Body of pancreas (tissue), 4 donors: ENCODE measurements around the gene KIF26A.

Experiments used
- POLR2A ChIP-seq, 3 donors: fragments of 450-650 bp; IDR thresholded peaks; one replicate each; pipeline ENCODE4 v1.6.1; 2016; ENCODE audit warnings: antibody characterized with exemption in 3 of 3, mild to moderate bottlenecking in 2 of 3
- TF ChIP-seq, protein P1 (sequence below), 7 experiments: fragments of 450-650 bp in 4 of 7; fragments of 200-600 bp in 3 of 7; sonication (generic) in 3 of 7; IDR thresholded peaks; one replicate each; pipeline ENCODE4 v1.5.1; 2016 to 2019; ENCODE audit warnings: antibody characterized with exemption in 7 of 7

DNA sequence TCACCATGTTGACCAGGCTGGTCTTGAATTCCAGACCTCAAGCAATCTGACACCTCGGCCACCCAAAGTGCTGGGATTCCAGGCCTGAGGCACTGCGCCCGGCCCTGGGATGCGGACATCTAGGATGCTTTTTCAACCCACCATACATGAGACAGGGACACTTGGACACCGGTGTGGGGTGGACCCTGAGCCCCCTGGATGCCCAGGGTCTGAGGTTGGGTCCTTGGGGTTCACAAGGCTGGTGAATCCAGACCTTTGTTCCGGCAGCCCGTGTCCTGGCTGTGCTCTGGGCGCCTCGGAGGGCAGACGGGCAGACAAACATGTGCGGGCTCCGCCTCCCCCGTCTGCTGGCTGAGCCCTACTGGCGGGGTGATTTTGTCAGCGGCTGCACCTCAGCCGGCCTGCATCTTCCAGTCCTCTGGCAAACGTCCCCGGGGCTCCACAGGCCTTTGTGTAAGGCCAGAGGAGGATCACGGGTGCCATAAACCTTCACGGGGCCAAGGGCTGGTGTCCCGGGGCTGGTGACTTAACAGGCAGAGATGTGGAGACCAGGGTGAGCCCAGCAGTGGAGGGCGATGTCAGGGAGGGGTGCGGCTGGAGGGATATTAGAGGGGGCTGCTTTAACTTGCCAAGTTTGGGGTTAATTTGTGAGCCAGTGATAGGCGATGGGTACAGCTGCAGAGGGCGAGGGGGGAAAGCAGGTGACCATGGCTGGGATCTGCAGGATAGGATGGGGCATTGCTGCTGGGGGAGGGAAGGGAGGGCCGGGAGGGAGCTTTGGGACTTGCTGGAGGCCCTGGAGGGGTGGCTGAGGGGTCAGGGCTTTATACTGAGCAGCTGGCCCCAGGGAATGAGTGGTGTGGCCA, 47.1 kb upstream of the KIF26A start:
- TF ChIP-seq, protein P1, sequence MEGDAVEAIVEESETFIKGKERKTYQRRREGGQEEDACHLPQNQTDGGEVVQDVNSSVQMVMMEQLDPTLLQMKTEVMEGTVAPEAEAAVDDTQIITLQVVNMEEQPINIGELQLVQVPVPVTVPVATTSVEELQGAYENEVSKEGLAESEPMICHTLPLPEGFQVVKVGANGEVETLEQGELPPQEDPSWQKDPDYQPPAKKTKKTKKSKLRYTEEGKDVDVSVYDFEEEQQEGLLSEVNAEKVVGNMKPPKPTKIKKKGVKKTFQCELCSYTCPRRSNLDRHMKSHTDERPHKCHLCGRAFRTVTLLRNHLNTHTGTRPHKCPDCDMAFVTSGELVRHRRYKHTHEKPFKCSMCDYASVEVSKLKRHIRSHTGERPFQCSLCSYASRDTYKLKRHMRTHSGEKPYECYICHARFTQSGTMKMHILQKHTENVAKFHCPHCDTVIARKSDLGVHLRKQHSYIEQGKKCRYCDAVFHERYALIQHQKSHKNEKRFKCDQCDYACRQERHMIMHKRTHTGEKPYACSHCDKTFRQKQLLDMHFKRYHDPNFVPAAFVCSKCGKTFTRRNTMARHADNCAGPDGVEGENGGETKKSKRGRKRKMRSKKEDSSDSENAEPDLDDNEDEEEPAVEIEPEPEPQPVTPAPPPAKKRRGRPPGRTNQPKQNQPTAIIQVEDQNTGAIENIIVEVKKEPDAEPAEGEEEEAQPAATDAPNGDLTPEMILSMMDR (IDR thresholded peaks at IDR 0.05): no peak
- no peak for TF ChIP-seq POLR2A (IDR thresholded peaks at IDR 0.05)
